Neural crest cell (in vitro differentiated cells): ENCODE data around the gene VPS8. TPM values are rescaled to one million over a fixed set of nuclear protein-coding genes. Genes with fewer than 3 reads are reported as not detected.

ENCODE experiments used
- DNase-seq: peaks from one replicate; pipeline ENCODE4 v3.0.0; 2021; ENCODE audit warnings: low read depth, mixed read lengths, low spot score
- H3K27ac Mint-ChIP-seq: one replicate; pipeline ENCODE4 v1.8.0; 2021; ENCODE audit warnings: mild to moderate bottlenecking, mixed read lengths; ENCODE audit not compliant: unreplicated experiment
- H3K27me3 Mint-ChIP-seq: 2 replicates; pipeline ENCODE4 v1.8.0; 2021; ENCODE audit warnings: low read depth, mild to moderate bottlenecking, mixed read lengths
- H3K36me3 Mint-ChIP-seq: 2 replicates; pipeline ENCODE4 v1.8.0; 2021; ENCODE audit warnings: low read depth, mild to moderate bottlenecking, mixed read lengths
- H3K4me1 Mint-ChIP-seq: 2 replicates; pipeline ENCODE4 v1.8.0; 2021; ENCODE audit warnings: mixed read lengths
- H3K4me3 Mint-ChIP-seq: one replicate; pipeline ENCODE4 v1.8.0; 2021; ENCODE audit warnings: mild to moderate bottlenecking, mixed read lengths
- H3K9me3 Mint-ChIP-seq: 2 replicates; pipeline ENCODE4 v1.8.0; 2021; ENCODE audit warnings: mixed read lengths
- CTCF ChIP-seq: fragments of 200-600 bp; sonication (generic); conservative IDR thresholded peaks from 2 replicates; pipeline ENCODE4 v1.5.0; 2021; ENCODE audit warnings: antibody characterized with exemption, mild to moderate bottlenecking
- total RNA-seq: library from RNA; stranded (reverse); gene quantifications from 2 replicates; pipeline ENCODE4 v1.2.1, GENCODE V29; 2021

The VPS8 gene
- total RNA-seq, 1 donor from 2014 or later, result 55.7 TPM

- DNase-seq, result no peak
Measured at GRCh38 chr3:185037801-185038200, 225.8 kb downstream of the VPS8 start.

GRCh38 chr3:185040425-185040824 lies 228.5 kb downstream of the VPS8 start:
- H3K36me3 Mint-ChIP-seq, result peaks cover 30% of the 10 kb centered on the region
- H3K9me3 Mint-ChIP-seq, result peaks cover 8% of the 10 kb centered on the region
- no peaks in the 10 kb centered on the region for H3K27me3 Mint-ChIP-seq
- H3K4me1 Mint-ChIP-seq, result peaks cover 6% of the 10 kb centered on the region
- H3K27ac Mint-ChIP-seq, result no peak overlapping the region
- no peak for DNase-seq
- TF ChIP-seq CTCF, result no peak
- H3K4me3 Mint-ChIP-seq, result no peak overlapping the region

More at GRCh38 chr3:185037801-185038200, 225.8 kb downstream of the VPS8 start:
- H3K27me3 Mint-ChIP-seq, result no peaks in the 10 kb centered on the region
- TF ChIP-seq CTCF, result no peak
- peaks cover 6% of the 10 kb centered on the region for H3K4me1 Mint-ChIP-seq
- H3K36me3 Mint-ChIP-seq, result peaks cover 43% of the 10 kb centered on the region
- H3K9me3 Mint-ChIP-seq, result peaks cover 16% of the 10 kb centered on the region
- no peak overlapping the region for H3K27ac Mint-ChIP-seq
- no peak overlapping the region for H3K4me3 Mint-ChIP-seq

GRCh38 chr3:185041540-185041939 lies 229.6 kb downstream of the VPS8 start:
- H3K9me3 Mint-ChIP-seq, result peaks cover 4% of the 10 kb centered on the region
- no peak for DNase-seq
- no peak for TF ChIP-seq CTCF
- no peaks in the 10 kb centered on the region for H3K27me3 Mint-ChIP-seq
- H3K4me1 Mint-ChIP-seq, result peaks cover 6% of the 10 kb centered on the region
- H3K4me3 Mint-ChIP-seq, result no peak overlapping the region
- H3K27ac Mint-ChIP-seq, result no peak overlapping the region
- peaks cover 25% of the 10 kb centered on the region for H3K36me3 Mint-ChIP-seq

- no peak for TF ChIP-seq CTCF
Measured at GRCh38 chr3:185042312-185043050, 230.5 kb downstream of the VPS8 start.

GRCh38 chr3:185046164-185046515 lies 234.2 kb downstream of the VPS8 start:
- Mint-ChIP-seq H3K4me1 (peaks cover 6% of the 10 kb centered on the region), H3K36me3 (peaks cover 24% of the 10 kb centered on the region), H3K27ac (no peak overlapping the region), H3K27me3 (no peaks in the 10 kb centered on the region), H3K4me3 (no peak overlapping the region), H3K9me3 (no peaks in the 10 kb centered on the region)
- no peak for DNase-seq
- no peak for TF ChIP-seq CTCF

More at GRCh38 chr3:185042312-185043050, 230.5 kb downstream of the VPS8 start:
- Mint-ChIP-seq H3K27ac (no peak overlapping the region), H3K4me1 (peaks cover 6% of the 10 kb centered on the region), H3K4me3 (no peak overlapping the region), H3K36me3 (peaks cover 19% of the 10 kb centered on the region), H3K9me3 (peaks cover 1% of the 10 kb centered on the region), H3K27me3 (no peaks in the 10 kb centered on the region)
- no peak for DNase-seq
